A549 (cell line): ENCODE data around the gene RPL29. TPM values are rescaled to one million over a fixed set of nuclear protein-coding genes. Genes with fewer than 3 reads are reported as not detected.

ENCODE experiments used
- ATAC-seq, 2 experiments: fragments of 200-7000 bp in 1 of 2; fragments of >200 bp in 1 of 2; cut with Nextera tagmentation in 1 of 2; cut with Tn5 transposase in 1 of 2; 3 replicates each; pipeline versions ENCODE4 v1.8.0 to v1.9.1; 2018 to 2020; ENCODE audit warnings: mild to moderate bottlenecking in 1 of 2, moderate library complexity in 1 of 2
- CTCF ChIA-PET: fragments of 300-600 bp; sonication (Branson Sonifier 250); formaldehyde crosslinking; extraction: SDS; loops from one replicate; lab custom pipeline; 2021; ENCODE audit warnings: antibody characterized with exemption, inconsistent platforms; lab: Yijun Ruan, JAX
- POLR2A ChIA-PET: fragments of 350-600 bp; formaldehyde crosslinking; extraction: SDS; loops from one replicate; lab custom pipeline; 2021; ENCODE audit warnings: antibody characterized with exemption, inconsistent platforms; lab: Yijun Ruan, JAX
- DNase-seq, 2 experiments: peaks; one replicate each; pipeline versions ENCODE4 v3.0.0 to v3.0.0-alpha.2; 2011 to 2016; ENCODE audit warnings: low read depth in 1 of 2, low spot score in 1 of 2
- FAIRE-seq: peaks from 2 replicates; lab custom pipeline; 2011; peaks lifted over from hg19 to GRCh38; lab: Jason Lieb, UNC
- H3K27ac ChIP-seq, 2 experiments: fragments of >200 bp; sonication (Bioruptor Twin); formaldehyde crosslinking; 3 replicates each; pipeline ENCODE4 v1.5.1; 2016 to 2017
- H3K4me1 ChIP-seq: fragments of >200 bp; sonication (Bioruptor Twin); formaldehyde crosslinking; 3 replicates; pipeline ENCODE4 v1.6.1; 2016
- H3K4me2 ChIP-seq: fragments of >200 bp; sonication (Bioruptor Twin); formaldehyde crosslinking; 3 replicates; pipeline ENCODE4 v1.6.1; 2016
- H3K4me3 ChIP-seq: fragments of >200 bp; sonication (Bioruptor Twin); formaldehyde crosslinking; 3 replicates; pipeline ENCODE4 v1.5.1; 2016
- H3K9me3 ChIP-seq: fragments of >200 bp; sonication (Bioruptor Twin); formaldehyde crosslinking; 3 replicates; pipeline ENCODE4 v1.6.1; 2016
- ATOH8 ChIP-seq: fragments of 250-450 bp; sonication (Bioruptor Pico); IDR thresholded peaks from 2 replicates; pipeline ENCODE4 v1.5.0; 2020; ENCODE audit warnings: low read depth, mild to moderate bottlenecking, moderate library complexity
- BCL3 ChIP-seq: fragments of >200 bp; sonication (Bioruptor Twin); formaldehyde crosslinking; IDR thresholded peaks from 3 replicates; pipeline ENCODE4 v1.6.1; 2016
- CHD2 ChIP-seq: fragments of 150-350 bp; IDR thresholded peaks from 2 replicates; pipeline ENCODE4 v1.6.1; 2014; ENCODE audit warnings: low read length; ENCODE audit not compliant: partially characterized antibody
- EHMT2 ChIP-seq: fragments of 200-600 bp; sonication (generic); IDR thresholded peaks from 2 replicates; pipeline ENCODE4 v1.6.1; 2016; ENCODE audit warnings: antibody characterized with exemption, low read depth, mild to moderate bottlenecking, moderate library complexity
- ESRRA ChIP-seq: fragments of 150-350 bp; IDR thresholded peaks from 2 replicates; pipeline ENCODE4 v1.6.1; 2014; ENCODE audit warnings: mild to moderate bottlenecking, low read length, borderline replicate concordance
- MAX ChIP-seq: IDR thresholded peaks from 2 replicates; pipeline ENCODE4 v1.6.1; 2012
- MAZ ChIP-seq: fragments of 150-350 bp; IDR thresholded peaks from 2 replicates; pipeline ENCODE4 v1.6.1; 2014; ENCODE audit warnings: antibody characterized with exemption, low read depth, low read length, borderline replicate concordance
- NPAS2 ChIP-seq: fragments of 250-450 bp; sonication (Bioruptor Pico); IDR thresholded peaks from 2 replicates; pipeline ENCODE4 v1.8.0; 2022; ENCODE audit warnings: mild to moderate bottlenecking, moderate library complexity, borderline replicate concordance
- PHF8 ChIP-seq: fragments of 200-600 bp; sonication (generic); IDR thresholded peaks from 2 replicates; pipeline ENCODE4 v1.6.1; 2016; ENCODE audit warnings: low read depth, mild to moderate bottlenecking, antibody characterized with exemption, moderate library complexity, borderline replicate concordance
- POLR2A ChIP-seq: IDR thresholded peaks from 2 replicates; pipeline ENCODE4 v1.6.1; 2012; ENCODE audit warnings: mild to moderate bottlenecking, low read length
- RAD21 ChIP-seq, 2 experiments: fragments of >200 bp in 1 of 2; sonication (Bioruptor Twin) in 1 of 2; formaldehyde crosslinking in 1 of 2; IDR thresholded peaks in 1 of 2; conservative IDR thresholded peaks in 1 of 2; 2 replicates in 1 of 2; 3 replicates in 1 of 2; pipeline ENCODE4 v1.6.1; 2012 to 2018; ENCODE audit warnings: inconsistent platforms in 1 of 2
- RARB ChIP-seq: fragments of 250-450 bp; sonication (Bioruptor Pico); IDR thresholded peaks from 2 replicates; pipeline ENCODE4 v1.8.0; 2021; ENCODE audit warnings: mild to moderate bottlenecking, moderate library complexity
- RCOR1 ChIP-seq: fragments of 150-350 bp; IDR thresholded peaks from 2 replicates; pipeline ENCODE4 v1.6.1; 2014; ENCODE audit warnings: antibody characterized with exemption, low read length, low read depth
- RFX5 ChIP-seq: fragments of 450-650 bp; IDR thresholded peaks from 2 replicates; pipeline ENCODE4 v1.7.1; 2014; ENCODE audit warnings: antibody characterized with exemption, mild to moderate bottlenecking, moderate library complexity
- RNF2 ChIP-seq: fragments of 200-600 bp; sonication (generic); IDR thresholded peaks from 2 replicates; pipeline ENCODE4 v1.6.1; 2016; ENCODE audit warnings: low read depth, mild to moderate bottlenecking, antibody characterized with exemption, moderate library complexity, borderline replicate concordance
- SMC3 ChIP-seq: fragments of >200 bp; sonication (Bioruptor Twin); formaldehyde crosslinking; IDR thresholded peaks from 3 replicates; pipeline ENCODE4 v1.6.1; 2018; ENCODE audit warnings: inconsistent platforms
- USF2 ChIP-seq: fragments of 450-650 bp; IDR thresholded peaks from 2 replicates; pipeline ENCODE4 v1.6.1; 2014; ENCODE audit warnings: antibody characterized with exemption
- ZSCAN20 ChIP-seq: fragments of 250-450 bp; sonication (Bioruptor Pico); IDR thresholded peaks from 2 replicates; pipeline ENCODE4 v1.8.0; 2022; ENCODE audit warnings: mild to moderate bottlenecking, moderate library complexity
- WGBS: methylation state at CpG from one replicate; pipeline ENCODE4 v1.1.6; 2017; ENCODE audit errors: missing lambda C conversion rate; 5-methylcytosine and 5-hydroxymethylcytosine counted together
- polyA plus RNA-seq, 4 experiments: library from polyadenylated mRNA; depleted of rRNA in 3 of 4; stranded (reverse); fragments of >200 nt; fragmentation: RNase III in 1 of 4; extraction: RNeasy Plus Mini Kit Qiagen cat#74134 plus additional on column Dnase treatment in 1 of 4; gene quantifications; 2 replicates in 3 of 4; 3 replicates in 1 of 4; pipeline ENCODE4 v1.2.3, GENCODE V29; 2011 to 2017
- TF ChIP-seq, protein P1 (sequence below): fragments of >200 bp; sonication (Bioruptor Twin); formaldehyde crosslinking; IDR thresholded peaks from 2 replicates; pipeline ENCODE4 v1.6.1; 2016

Gene RPL29
- polyA plus RNA-seq, 2 of the 4 experiments (the other 2 are of a cell fraction) = 808 to 1,152 TPM

DNA sequence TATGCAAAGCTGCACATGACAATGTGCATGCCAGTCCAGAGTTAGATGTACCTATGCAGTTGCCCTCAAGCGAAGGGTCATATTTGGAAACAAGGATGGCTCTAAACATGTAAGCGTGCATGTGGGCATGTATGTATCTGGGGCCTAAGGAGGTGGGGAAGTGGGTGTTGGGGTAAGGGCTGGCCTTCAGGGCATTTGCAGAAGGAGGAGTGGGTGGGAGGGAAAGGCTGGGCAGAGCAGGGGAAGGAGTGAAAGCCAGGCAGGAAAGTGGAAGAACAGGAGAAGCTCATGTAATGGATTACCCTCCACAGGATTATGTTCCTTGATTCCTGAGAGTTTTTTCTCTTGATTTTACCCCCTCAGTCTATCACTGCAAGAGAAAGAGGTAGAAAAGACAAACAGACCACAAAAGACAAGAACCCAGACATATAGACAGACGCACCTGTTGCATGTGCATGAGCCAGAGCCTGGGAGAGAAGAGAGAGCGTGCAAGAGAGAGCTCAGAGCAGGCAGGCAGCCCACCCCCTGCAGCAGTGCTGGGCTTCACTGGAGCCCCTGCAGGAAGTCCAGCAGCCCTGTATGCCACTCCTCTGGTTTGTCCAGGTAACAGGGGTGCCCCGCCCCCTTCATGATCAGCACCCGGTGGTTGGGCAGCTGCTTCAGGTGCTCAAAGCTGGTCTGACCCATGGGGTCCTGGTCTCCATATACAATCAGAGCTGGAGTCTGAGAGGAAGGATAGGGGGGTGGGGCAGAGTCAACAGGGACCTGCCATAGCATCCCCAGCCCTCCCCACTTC, 26.6 kb downstream of the RPL29 start:
- POLR2A ChIA-PET = interaction anchor here (0.6 to 0.9 kb wide), 4 partner anchors 14 to 27 kb away, joined by 3 to 6 read pairs (median 3); partner anchors contain the start of genes ACY1, PARP3, RPL29 and RRP9
- CTCF ChIA-PET = interaction anchor here (0.9 to 7.1 kb wide), 4 partner anchors 10 to 300 kb away, joined by 3 to 53 read pairs (median 20); partner anchors contain the start of genes ACY1, PARP3 and RRP9
- Histone ChIP-seq H3K4me3 (no peak overlapping the region), H3K4me1 (peaks cover 17% of the 10 kb centered on the region), H3K27ac (no peak overlapping the region; a peak in 1 of 6 replicates), H3K4me2 (peak overlapping the region; percentile 84), H3K9me3 (no peaks in the 10 kb centered on the region)
- WGBS = 87% methylated on average over 6 of the region's 6 CpGs
- DNase-seq (no peak), ATAC-seq (no peak), FAIRE-seq (no peak)
- TF ChIP-seq MAX (no peak), EHMT2 (no peak), USF2 (no peak), POLR2A (no peak), RFX5 (no peak), ZSCAN20 (CRISPR knock-in tag) (no peak), RNF2 (no peak), ESRRA (no peak), SMC3 (no peak), MAZ (no peak), RARB (CRISPR knock-in tag) (no peak), PHF8 (no peak), NPAS2 (CRISPR knock-in tag) (no peak), RAD21 (conservative IDR thresholded peaks at IDR 0.05 in 1 of 2, IDR thresholded peaks at IDR 0.05 in 1 of 2) (no peak), ATOH8 (no peak), BCL3 (no peak), CHD2 (no peak)
- TF ChIP-seq, protein P1, sequence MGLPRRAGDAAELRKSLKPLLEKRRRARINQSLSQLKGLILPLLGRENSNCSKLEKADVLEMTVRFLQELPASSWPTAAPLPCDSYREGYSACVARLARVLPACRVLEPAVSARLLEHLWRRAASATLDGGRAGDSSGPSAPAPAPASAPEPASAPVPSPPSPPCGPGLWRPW = no peak

DNA sequence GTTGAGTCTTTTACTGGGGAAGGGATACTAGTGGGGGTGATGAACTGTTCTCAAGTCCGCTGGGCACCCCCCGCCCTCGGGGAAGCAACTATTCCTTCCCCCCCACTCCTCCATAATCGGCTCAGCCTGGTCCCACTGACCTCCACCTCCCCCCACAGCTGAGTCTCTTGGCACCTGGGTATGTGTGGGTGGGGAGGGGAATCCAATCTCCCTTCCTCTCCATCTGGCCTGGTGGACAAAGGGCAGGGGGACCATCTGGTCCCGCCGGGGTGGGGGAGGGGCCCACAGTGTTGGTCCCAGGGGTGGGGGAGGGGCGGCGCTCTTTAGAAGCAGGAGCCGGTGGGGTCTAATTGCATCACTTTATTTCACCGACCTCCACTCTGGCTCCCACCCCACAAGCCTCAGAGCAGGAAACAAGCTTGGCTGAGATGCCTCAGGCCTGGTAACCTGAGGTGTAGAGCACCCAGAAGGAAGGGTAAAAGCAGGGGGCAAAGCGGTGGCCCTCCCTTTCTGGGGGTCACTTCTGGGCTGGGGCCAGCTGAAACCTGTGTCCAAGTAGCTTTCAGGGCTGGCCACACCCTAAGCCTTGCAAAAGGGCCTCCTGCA, 27.4 kb downstream of the RPL29 start:
- ChIA-PET POLR2A (interaction anchor here (0.6 kb wide), 1 partner anchor 15 kb away, joined by 3 read pairs; the partner anchor contains the start of gene ACY1), CTCF (interaction anchor here (5.0 to 7.1 kb wide), 2 partner anchors 15 to 26 kb away, joined by 37 to 53 read pairs; partner anchors contain the start of genes ACY1, PARP3 and RRP9)
- Histone ChIP-seq H3K9me3 (no peaks in the 10 kb centered on the region), H3K4me2 (peak overlapping the region; percentile 84), H3K4me3 (peak overlapping the region; percentile 79), H3K4me1 (peaks cover 14% of the 10 kb centered on the region), H3K27ac (peak overlapping the region; percentile 91 to 100)
- ATAC-seq = peak in 1 of 2 experiments; percentile 31; a peak in 3 of 6 replicates
- no peak for DNase-seq
- FAIRE-seq = no peak
- TF ChIP-seq POLR2A (no peak), RCOR1 (no peak)
- WGBS = 0% methylated on average over 1 of the region's 11 CpGs
